Measurements from ENCODE around the gene CNTNAP2. TPM values are rescaled to one million over a fixed set of nuclear protein-coding genes. Genes with fewer than 3 reads are reported as not detected.

CNTNAP2 gene
- total RNA-seq, 2 donors from 2014 or later: 171 to 228 TPM

DNA sequence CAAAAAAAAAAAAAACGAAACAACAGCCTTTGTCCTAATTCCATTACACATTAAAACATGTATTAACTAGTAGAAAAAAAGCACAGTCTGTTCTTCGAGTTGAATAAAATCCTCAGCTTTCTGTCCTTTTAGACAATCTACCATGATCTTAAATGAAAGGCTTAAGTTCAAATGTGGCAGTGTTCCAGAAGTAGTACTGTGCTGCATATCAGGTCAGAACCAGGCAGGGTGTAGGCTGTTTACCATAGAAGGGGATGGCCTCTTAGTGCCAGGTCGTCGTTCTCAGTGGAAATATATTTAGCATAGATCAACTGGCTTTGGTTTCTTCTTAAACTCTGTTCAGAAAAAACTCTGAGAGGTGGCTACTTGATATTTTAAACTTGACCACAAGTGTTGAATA is 612.0 kb downstream of the CNTNAP2 start:
- no peak for DNase-seq
- TF ChIP-seq, protein P1, sequence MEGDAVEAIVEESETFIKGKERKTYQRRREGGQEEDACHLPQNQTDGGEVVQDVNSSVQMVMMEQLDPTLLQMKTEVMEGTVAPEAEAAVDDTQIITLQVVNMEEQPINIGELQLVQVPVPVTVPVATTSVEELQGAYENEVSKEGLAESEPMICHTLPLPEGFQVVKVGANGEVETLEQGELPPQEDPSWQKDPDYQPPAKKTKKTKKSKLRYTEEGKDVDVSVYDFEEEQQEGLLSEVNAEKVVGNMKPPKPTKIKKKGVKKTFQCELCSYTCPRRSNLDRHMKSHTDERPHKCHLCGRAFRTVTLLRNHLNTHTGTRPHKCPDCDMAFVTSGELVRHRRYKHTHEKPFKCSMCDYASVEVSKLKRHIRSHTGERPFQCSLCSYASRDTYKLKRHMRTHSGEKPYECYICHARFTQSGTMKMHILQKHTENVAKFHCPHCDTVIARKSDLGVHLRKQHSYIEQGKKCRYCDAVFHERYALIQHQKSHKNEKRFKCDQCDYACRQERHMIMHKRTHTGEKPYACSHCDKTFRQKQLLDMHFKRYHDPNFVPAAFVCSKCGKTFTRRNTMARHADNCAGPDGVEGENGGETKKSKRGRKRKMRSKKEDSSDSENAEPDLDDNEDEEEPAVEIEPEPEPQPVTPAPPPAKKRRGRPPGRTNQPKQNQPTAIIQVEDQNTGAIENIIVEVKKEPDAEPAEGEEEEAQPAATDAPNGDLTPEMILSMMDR (conservative IDR thresholded peaks at IDR 0.05): no peak
- Histone ChIP-seq H3K9ac (ENCODE audit: extremely low read depth, low read length, poor library complexity, severe bottlenecking) (no peak overlapping the region), H3K4me1 (ENCODE audit: control insufficient read depth, insufficient read depth, low read length) (no peaks in the 10 kb centered on the region), H3K27me3 (ENCODE audit: control insufficient read depth, insufficient read depth, low read length, poor library complexity, severe bottlenecking) (no peaks in the 10 kb centered on the region), H3K27ac (ENCODE audit: low read depth, low read length) (no peak overlapping the region), H3K9me3 (ENCODE audit: control insufficient read depth, low read length) (no peaks in the 10 kb centered on the region), H3K36me3 (ENCODE audit: control insufficient read depth, insufficient read depth, low read length) (no peaks in the 10 kb centered on the region), H3K4me3 (ENCODE audit: low read length) (no peak overlapping the region)
- no peaks in the 10 kb centered on the region for H3K27me3 Mint-ChIP-seq (ENCODE audit: insufficient read depth)
- H3K27ac Mint-ChIP-seq: no peak overlapping the region
- H3K4me1 Mint-ChIP-seq: peaks cover 12% of the 10 kb centered on the region
- no peaks in the 10 kb centered on the region for H3K36me3 Mint-ChIP-seq (ENCODE audit: low read depth)
- WGBS, 2 experiments (ENCODE audit: insufficient coverage in 1 of 2, insufficient read length in 1 of 2): 93 to 94% methylated on average over 2 to 4 of the region's 4 CpGs
- H3K9me3 Mint-ChIP-seq: no peaks in the 10 kb centered on the region
- H3K4me3 Mint-ChIP-seq: no peak overlapping the region

- H3K27me3 Mint-ChIP-seq (ENCODE audit: insufficient read depth): no peaks in the 10 kb centered on the region
These were observed 614.6 kb downstream of the CNTNAP2 start for GRCh38 chr7:146731185-146731584.

DNA sequence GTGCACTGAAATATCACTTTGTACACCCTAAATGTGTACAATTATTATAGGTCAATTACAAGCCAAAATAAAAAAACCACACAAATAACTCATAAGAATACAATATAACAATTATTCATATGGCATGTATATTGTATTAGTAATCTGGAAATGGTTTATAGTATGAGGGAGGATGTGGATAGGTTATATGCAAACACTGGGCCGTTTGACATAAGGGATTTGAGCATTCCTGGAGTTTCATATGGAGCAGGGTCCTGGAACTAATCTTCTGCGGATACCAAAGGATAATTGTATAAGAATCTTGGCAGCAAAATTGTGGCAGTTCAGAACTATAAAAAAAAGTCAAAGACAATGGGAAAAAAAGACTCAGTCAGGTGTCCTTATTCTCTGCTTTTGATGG is 619.4 kb downstream of the CNTNAP2 start:
- Histone ChIP-seq H3K9ac (ENCODE audit: extremely low read depth, low read length, poor library complexity, severe bottlenecking) (no peak overlapping the region), H3K27me3 (ENCODE audit: control insufficient read depth, insufficient read depth, low read length, poor library complexity, severe bottlenecking) (no peaks in the 10 kb centered on the region), H3K9me3 (ENCODE audit: control insufficient read depth, low read length) (peaks cover 21% of the 10 kb centered on the region), H3K4me3 (ENCODE audit: low read length) (no peak overlapping the region), H3K27ac (ENCODE audit: low read depth, low read length) (no peak overlapping the region), H3K36me3 (ENCODE audit: control insufficient read depth, insufficient read depth, low read length) (no peaks in the 10 kb centered on the region), H3K4me1 (ENCODE audit: control insufficient read depth, insufficient read depth, low read length) (no peaks in the 10 kb centered on the region)
- no peak overlapping the region for H3K27ac Mint-ChIP-seq
- 87 to 89% methylated on average over 2 of the region's 2 CpGs for WGBS, 2 experiments (ENCODE audit: insufficient coverage in 1 of 2, insufficient read length in 1 of 2)
- H3K4me3 Mint-ChIP-seq: no peak overlapping the region
- H3K27me3 Mint-ChIP-seq (ENCODE audit: insufficient read depth): no peaks in the 10 kb centered on the region
- DNase-seq: no peak
- TF ChIP-seq, protein P1 (conservative IDR thresholded peaks at IDR 0.05): no peak
- peaks cover 4% of the 10 kb centered on the region for H3K4me1 Mint-ChIP-seq
- H3K36me3 Mint-ChIP-seq (ENCODE audit: low read depth): no peaks in the 10 kb centered on the region
- H3K9me3 Mint-ChIP-seq: no peaks in the 10 kb centered on the region

More at GRCh38 chr7:146731185-146731584, 614.6 kb downstream of the CNTNAP2 start:
- H3K27me3 ChIP-seq (ENCODE audit: control insufficient read depth, insufficient read depth, low read length, poor library complexity, severe bottlenecking): no peaks in the 10 kb centered on the region
- H3K4me1 ChIP-seq (ENCODE audit: control insufficient read depth, insufficient read depth, low read length): no peaks in the 10 kb centered on the region
- Mint-ChIP-seq H3K4me1 (no peaks in the 10 kb centered on the region), H3K9me3 (no peaks in the 10 kb centered on the region), H3K27ac (no peak overlapping the region), H3K4me3 (no peak overlapping the region), H3K36me3 (ENCODE audit: low read depth) (no peaks in the 10 kb centered on the region)
- DNase-seq: no peak
- no peak overlapping the region for H3K9ac ChIP-seq (ENCODE audit: extremely low read depth, low read length, poor library complexity, severe bottlenecking)
- no peaks in the 10 kb centered on the region for H3K9me3 ChIP-seq (ENCODE audit: control insufficient read depth, low read length)
- 75 to 91% methylated on average over 1 to 2 of the region's 4 CpGs for WGBS, 2 experiments (ENCODE audit: insufficient coverage in 1 of 2, insufficient read length in 1 of 2)
- H3K4me3 ChIP-seq (ENCODE audit: low read length): no peak overlapping the region
- TF ChIP-seq, protein P1 (conservative IDR thresholded peaks at IDR 0.05): no peak
- H3K27ac ChIP-seq (ENCODE audit: low read depth, low read length): no peak overlapping the region
- no peaks in the 10 kb centered on the region for H3K36me3 ChIP-seq (ENCODE audit: control insufficient read depth, insufficient read depth, low read length)
